K562 (cell line): ENCODE data around the gene SPATA45. TPM values are rescaled to one million over a fixed set of nuclear protein-coding genes. Genes with fewer than 3 reads are reported as not detected.

ENCODE experiments used
- ARID3B ChIP-seq: fragments of 250-450 bp; sonication (Bioruptor Pico); IDR thresholded peaks from 2 replicates; pipeline ENCODE4 v1.4.0; 2020; ENCODE audit warnings: borderline replicate concordance
- ARNT ChIP-seq, 2 experiments: fragments of 450-650 bp; IDR thresholded peaks; 2 replicates each; pipeline ENCODE4 v1.6.1; 2016; ENCODE audit warnings: mild to moderate bottlenecking in 1 of 2
- ATF3 ChIP-seq, 2 experiments: fragments of 450-650 bp in 1 of 2; sonication (generic) in 1 of 2; formaldehyde crosslinking in 1 of 2; IDR thresholded peaks in 1 of 2; conservative IDR thresholded peaks in 1 of 2; 2 replicates each; pipeline versions ENCODE4 v1.6.1 to v1.8.1; 2016 to 2023; ENCODE audit warnings: mild to moderate bottlenecking in 2 of 2, moderate library complexity in 2 of 2, inconsistent platforms in 1 of 2, missing genetic modification reagents in 1 of 2
- BRD9 ChIP-seq: fragments of 450-650 bp; IDR thresholded peaks from 2 replicates; pipeline ENCODE4 v1.6.1; 2018; ENCODE audit warnings: low read depth; ENCODE audit not compliant: partially characterized antibody
- BRF1 ChIP-seq: IDR thresholded peaks from 3 replicates; pipeline ENCODE4 v1.6.1; 2011; ENCODE audit warnings: borderline replicate concordance, mild to moderate bottlenecking; ENCODE audit not compliant: insufficient read length; ENCODE audit errors: extremely low read depth
- CBX5 ChIP-seq: IDR thresholded peaks from 2 replicates; pipeline ENCODE4 v1.6.1; 2014; ENCODE audit warnings: low read depth, borderline replicate concordance
- FOS ChIP-seq: IDR thresholded peaks from 3 replicates; pipeline ENCODE4 v1.6.1; 2011; ENCODE audit not compliant: insufficient read length; ENCODE audit errors: extremely low read depth
- FOXA3 ChIP-seq, 2 experiments: fragments of 450-650 bp in 1 of 2; sonication (generic) in 1 of 2; formaldehyde crosslinking; IDR thresholded peaks in 1 of 2; conservative IDR thresholded peaks in 1 of 2; 2 replicates each; pipeline versions ENCODE4 v1.4.0 to v1.8.0; 2020 to 2022; ENCODE audit warnings: mild to moderate bottlenecking in 2 of 2, missing genetic modification reagents in 1 of 2
- GABPB2 ChIP-seq: fragments of 250-450 bp; sonication (Bioruptor Pico); conservative IDR thresholded peaks from 2 replicates; pipeline ENCODE4 v1.5.1; 2021; ENCODE audit warnings: mild to moderate bottlenecking
- HIVEP1 ChIP-seq: fragments of 250-450 bp; sonication (Bioruptor Pico); IDR thresholded peaks from 2 replicates; pipeline ENCODE4 v1.4.0; 2020; ENCODE audit warnings: mild to moderate bottlenecking
- IRF2 ChIP-seq: sonication (generic); formaldehyde crosslinking; IDR thresholded peaks from 2 replicates; pipeline ENCODE4 v1.8.1; 2022; ENCODE audit warnings: mild to moderate bottlenecking, missing genetic modification reagents
- KDM5B ChIP-seq: fragments of 200-600 bp; sonication (generic); IDR thresholded peaks from 2 replicates; pipeline ENCODE4 v1.6.1; 2012; ENCODE audit warnings: low read depth, mild to moderate bottlenecking, moderate library complexity, low read length, control low read depth, inconsistent platforms; ENCODE audit not compliant: insufficient replicate concordance
- LCOR ChIP-seq: sonication (generic); formaldehyde crosslinking; IDR thresholded peaks from 2 replicates; pipeline ENCODE4 v1.8.0; 2022; ENCODE audit warnings: mild to moderate bottlenecking, missing genetic modification reagents
- MTA2 ChIP-seq: fragments of 450-650 bp; IDR thresholded peaks from 2 replicates; pipeline ENCODE4 v1.6.1; 2016; ENCODE audit warnings: low read depth
- NCOA4 ChIP-seq: fragments of 450-650 bp; IDR thresholded peaks from 2 replicates; pipeline ENCODE4 v1.6.1; 2018; ENCODE audit warnings: mild to moderate bottlenecking; ENCODE audit not compliant: partially characterized antibody
- PATZ1 ChIP-seq: fragments of 250-450 bp; sonication (Bioruptor Pico); IDR thresholded peaks from 2 replicates; pipeline ENCODE4 v1.5.0; 2020; ENCODE audit warnings: mild to moderate bottlenecking, borderline replicate concordance
- POLR2AphosphoS2 ChIP-seq: IDR thresholded peaks from 2 replicates; pipeline ENCODE4 v1.6.1; 2012; ENCODE audit warnings: low read length, improper control_type of control experiment
- POLR2AphosphoS5 ChIP-seq: IDR thresholded peaks from 2 replicates; pipeline ENCODE4 v1.6.1; 2011; ENCODE audit warnings: mild to moderate bottlenecking, low read depth, low read length, moderate library complexity; ENCODE audit not compliant: control insufficient read depth, insufficient read depth
- SMARCC2 ChIP-seq: fragments of 450-650 bp; IDR thresholded peaks from 2 replicates; pipeline ENCODE4 v1.6.1; 2017; ENCODE audit warnings: antibody characterized with exemption, moderate library complexity, mild to moderate bottlenecking, low read depth
- STAT5A ChIP-seq: IDR thresholded peaks from 2 replicates; pipeline ENCODE4 v1.6.1; 2012; ENCODE audit warnings: low read length, inconsistent platforms, borderline replicate concordance
- ZNF146 ChIP-seq: IDR thresholded peaks from one replicate; pipeline ENCODE4 v1.6.1; 2018; ENCODE audit warnings: missing compliant biosample characterization; ENCODE audit not compliant: unreplicated experiment
- ZNF165 ChIP-seq: fragments of 250-450 bp; sonication (Bioruptor Pico); IDR thresholded peaks from 2 replicates; pipeline ENCODE4 v1.4.0; 2020; ENCODE audit warnings: borderline replicate concordance
- ZNF75A ChIP-seq: fragments of 450-650 bp; formaldehyde crosslinking; IDR thresholded peaks from 2 replicates; pipeline ENCODE4 v1.4.0; 2020; ENCODE audit warnings: mild to moderate bottlenecking
- ZSCAN32 ChIP-seq: fragments of 450-650 bp; formaldehyde crosslinking; IDR thresholded peaks from 2 replicates; pipeline ENCODE4 v1.4.0; 2020; ENCODE audit warnings: mild to moderate bottlenecking, moderate library complexity
- polyA plus RNA-seq, 8 experiments: library from polyadenylated mRNA; depleted of rRNA in 4 of 8; stranded (reverse) in 5 of 8; unstranded in 3 of 8; fragments of >200 nt; fragmentation: Nextera tagmentation in 2 of 8; fragmentation: Illumina TruSeq in 1 of 8; extraction: Ambion mirVana in 2 of 8; extraction: Trizol in 1 of 8; gene quantifications; 2 replicates each; pipeline versions ENCODE4 v1.2.1 to v1.2.3, GENCODE V29; 2011 to 2014; ENCODE audit warnings: inconsistent platforms in 1 of 8, missing spikeins in 1 of 8
- total RNA-seq, 7 experiments: library from RNA; depleted of rRNA in 6 of 7; stranded (reverse); fragments of >200 nt in 6 of 7; fragmentation: Illumina TruSeq in 2 of 7; extraction: Trizol in 2 of 7; gene quantifications; 2 replicates each; pipeline versions ENCODE4 v1.2.1 to v1.2.3, GENCODE V29; 2011 to 2021; ENCODE audit warnings: low replicate concordance in 1 of 7

SPATA45 gene
- total and polyA plus RNA-seq, 9 of the 15 experiments (the other 6 are each of a cell fraction or from before 2014, with no cell fraction given) = 0.18 TPM; not detected in 8

- TF ChIP-seq HIVEP1 = no peak
- peak; percentile 79 for TF ChIP-seq ATF3 (IDR thresholded peaks at IDR 0.05)
- peak; percentile 25; the same call in 1 of the 2 replicates for TF ChIP-seq ATF3 (CRISPR knock-in tag; conservative IDR thresholded peaks at IDR 0.05)
- TF ChIP-seq ZNF165 (CRISPR knock-in tag) = no peak
- TF ChIP-seq BRF1 = no peak
- no peak for TF ChIP-seq PATZ1 (CRISPR knock-in tag)
- TF ChIP-seq ARID3B (CRISPR knock-in tag) = no peak
- TF ChIP-seq NCOA4 = peak; percentile 86
- TF ChIP-seq ZNF75A (CRISPR knock-in tag) = no peak
- TF ChIP-seq POLR2AphosphoS5 = peak; percentile 99
- peak; percentile 53 for TF ChIP-seq ZNF146
- no peak for TF ChIP-seq POLR2AphosphoS2
- no peak for TF ChIP-seq GABPB2 (CRISPR knock-in tag)
- peak; percentile 91 to 96 for TF ChIP-seq ARNT (IDR thresholded peaks at IDR 0.05)
- TF ChIP-seq KDM5B = no peak
- TF ChIP-seq LCOR (CRISPR knock-in tag) = peak; percentile 92
- TF ChIP-seq STAT5A = peak; percentile 97
- no peak for TF ChIP-seq IRF2 (CRISPR knock-in tag)
- TF ChIP-seq ZSCAN32 (CRISPR knock-in tag) = no peak
- TF ChIP-seq BRD9 = peak; percentile 54
- peak; percentile 92 to 98; a peak in 3 of 4 replicates for TF ChIP-seq FOXA3 (CRISPR knock-in tag; conservative IDR thresholded peaks at IDR 0.05 in 1 of 2, IDR thresholded peaks at IDR 0.05 in 1 of 2)
- peak; percentile 98 for TF ChIP-seq MTA2
- TF ChIP-seq CBX5 = 0 out of 2 replicates have a peak, but pooled peaks have one; percentile 35
- no peak for TF ChIP-seq FOS
- TF ChIP-seq SMARCC2 = peak; percentile 97
Measured at GRCh38 chr1:212860713-212861581, 13.5 kb upstream of the SPATA45 start (continued).
